H1 (cell line): ENCODE results near the gene LEPR. TPM values are rescaled to one million over a fixed set of nuclear protein-coding genes. Genes with fewer than 3 reads are reported as not detected.

Experiments
- CTCF ChIA-PET: fragments of 300-600 bp; sonication (Branson Sonifier 250); formaldehyde crosslinking; loops from one replicate; lab custom pipeline; 2021; ENCODE audit not compliant: partially characterized antibody; lab: Charles Lee
- POLR2A ChIA-PET: fragments of 300-600 bp; sonication (Branson Sonifier 250); formaldehyde crosslinking; loops from one replicate; lab custom pipeline; 2021; ENCODE audit warnings: inconsistent platforms; ENCODE audit not compliant: partially characterized antibody; lab: Charles Lee
- DNase-seq, 2 experiments: peaks; one replicate each; pipeline versions ENCODE4 v3.0.0 to v3.0.0-alpha.2; 2010 to 2022; ENCODE audit warnings: low spot score in 2 of 2, low read depth in 1 of 2, mixed read lengths in 1 of 2
- FAIRE-seq: peaks from 2 replicates; lab custom pipeline; 2011; peaks lifted over from hg19 to GRCh38; lab: Jason Lieb, UNC
- H2AFZ ChIP-seq: 2 replicates; pipeline ENCODE4 v1.8.1; 2012; ENCODE audit warnings: low read length, inconsistent platforms
- H2AK5ac ChIP-seq: 2 replicates; pipeline ENCODE4 v1.6.1; 2013; ENCODE audit warnings: low read depth, low read length
- H2BK120ac ChIP-seq: replicated peaks from 2 replicates; pipeline ENCODE3; 2013; ENCODE audit warnings: low read depth, low read length, inconsistent platforms
- H2BK12ac ChIP-seq: 2 replicates; pipeline ENCODE4 v1.6.1; 2013; ENCODE audit warnings: low read depth, low read length
- H2BK15ac ChIP-seq: 2 replicates; pipeline ENCODE4 v1.6.1; 2013; ENCODE audit warnings: low read length
- H2BK20ac ChIP-seq: 2 replicates; pipeline ENCODE4 v1.6.1; 2013; ENCODE audit warnings: low read length
- H2BK5ac ChIP-seq: 2 replicates; pipeline ENCODE4 v1.6.1; 2013; ENCODE audit warnings: low read depth, low read length
- H3K14ac ChIP-seq: 2 replicates; pipeline ENCODE4 v1.6.1; 2013; ENCODE audit warnings: inconsistent platforms; ENCODE audit not compliant: insufficient read length
- H3K18ac ChIP-seq: 2 replicates; pipeline ENCODE4 v1.6.1; 2013; ENCODE audit warnings: low read length; ENCODE audit errors: extremely low read depth
- H3K23ac ChIP-seq: 2 replicates; pipeline ENCODE4 v1.6.1; 2013; ENCODE audit warnings: inconsistent platforms; ENCODE audit not compliant: insufficient read length
- H3K23me2 ChIP-seq: 2 replicates; pipeline ENCODE4 v1.6.1; 2013; ENCODE audit warnings: low read depth, low read length
- H3K27ac ChIP-seq: 2 replicates; pipeline ENCODE4 v1.6.1; 2011; ENCODE audit warnings: low read depth, low read length, inconsistent platforms
- H3K27me3 ChIP-seq, 4 experiments: replicated peaks in 1 of 4; 1 replicate in 1 of 4; 2 replicates in 3 of 4; pipeline versions ENCODE4 v1.6.1 to v1.8.1; 2011 to 2013; ENCODE audit warnings: low read length in 3 of 4, mild to moderate bottlenecking in 3 of 4, inconsistent platforms in 2 of 4, mixed read lengths in 2 of 4, moderate library complexity in 1 of 4; ENCODE audit not compliant: control insufficient read depth in 3 of 4, insufficient read depth in 3 of 4; ENCODE audit errors: extremely low read depth in 1 of 4
- H3K36me3 ChIP-seq, 4 experiments: 2 replicates each; pipeline versions ENCODE4 v1.6.1 to v1.8.1; 2011 to 2013; ENCODE audit warnings: mild to moderate bottlenecking in 4 of 4, low read length in 3 of 4, moderate library complexity in 2 of 4, control low read depth in 1 of 4, inconsistent platforms in 1 of 4; ENCODE audit not compliant: insufficient read depth in 4 of 4, control insufficient read depth in 2 of 4
- H3K4ac ChIP-seq: replicated peaks from 2 replicates; pipeline ENCODE3; 2013; ENCODE audit warnings: low read length, low read depth, mixed read lengths, inconsistent platforms; ENCODE audit not compliant: insufficient read length
- H3K4me1 ChIP-seq, 4 experiments: replicated peaks in 1 of 4; 1 replicate in 1 of 4; 2 replicates in 3 of 4; pipeline versions ENCODE4 v1.6.1 to v1.8.1; 2011 to 2013; ENCODE audit warnings: low read length in 3 of 4, inconsistent platforms in 2 of 4, mixed read lengths in 1 of 4; ENCODE audit not compliant: insufficient read depth in 4 of 4, control insufficient read depth in 3 of 4
- H3K4me2 ChIP-seq, 2 experiments: 2 replicates each; pipeline versions ENCODE4 v1.6.1 to v1.8.1; 2011 to 2013; ENCODE audit warnings: low read depth in 2 of 2, low read length in 2 of 2, control low read depth in 1 of 2, inconsistent platforms in 1 of 2, mild to moderate bottlenecking in 1 of 2; ENCODE audit not compliant: insufficient read depth in 1 of 2
- H3K4me3 ChIP-seq, 4 experiments: fragments of 200-600, 300-600 bp in 1 of 4; sonication (generic), shearing (Covaris generic), sonication (Bioruptor Twin) in 1 of 4; 2 replicates each; pipeline versions ENCODE4 v1.5.1 to v1.8.1; 2011 to 2016; ENCODE audit warnings: low read length in 4 of 4, low read depth in 3 of 4, control low read depth in 2 of 4, inconsistent platforms in 2 of 4, mild to moderate bottlenecking in 2 of 4, mixed read lengths in 1 of 4, moderate library complexity in 1 of 4; ENCODE audit not compliant: insufficient read depth in 2 of 4; ENCODE audit errors: extremely low read depth in 1 of 4
- H3K56ac ChIP-seq: replicated peaks from 2 replicates; pipeline ENCODE3; 2013; ENCODE audit warnings: low read depth, mild to moderate bottlenecking, mixed read lengths, low read length, inconsistent platforms; ENCODE audit not compliant: insufficient read length
- H3K79me1 ChIP-seq: 2 replicates; pipeline ENCODE4 v1.6.1; 2013; ENCODE audit warnings: low read depth, low read length, control low read depth
- H3K79me2 ChIP-seq, 2 experiments: 2 replicates each; pipeline versions ENCODE4 v1.6.1 to v1.8.1; 2012 to 2013; ENCODE audit warnings: low read length in 2 of 2, mild to moderate bottlenecking in 2 of 2, inconsistent platforms in 1 of 2; ENCODE audit not compliant: insufficient read depth in 2 of 2, control insufficient read depth in 1 of 2
- H3K9ac ChIP-seq, 4 experiments: replicated peaks in 1 of 4; 1 replicate in 1 of 4; 2 replicates in 3 of 4; pipeline versions ENCODE4 v1.6.1 to v1.8.1; 2011 to 2013; ENCODE audit warnings: low read depth in 3 of 4, low read length in 3 of 4, control low read depth in 2 of 4, mild to moderate bottlenecking in 2 of 4, moderate library complexity in 2 of 4, inconsistent platforms in 1 of 4; ENCODE audit errors: extremely low read depth in 1 of 4
- H3K9me3 ChIP-seq, 2 experiments: 2 replicates each; pipeline versions ENCODE4 v1.6.1 to v1.8.1; 2012 to 2013; ENCODE audit warnings: mild to moderate bottlenecking in 2 of 2, moderate library complexity in 2 of 2, control low read depth in 1 of 2, inconsistent platforms in 1 of 2, low read depth in 1 of 2, low read length in 1 of 2, mixed read lengths in 1 of 2; ENCODE audit not compliant: insufficient read depth in 2 of 2
- H4K20me1 ChIP-seq, 2 experiments: replicated peaks in 1 of 2; 2 replicates each; pipeline versions ENCODE3 to v1.8.1; 2011 to 2013; ENCODE audit warnings: inconsistent platforms in 2 of 2, low read length in 2 of 2, mild to moderate bottlenecking in 1 of 2; ENCODE audit not compliant: insufficient read depth in 2 of 2, control insufficient read depth in 1 of 2
- H4K5ac ChIP-seq: 2 replicates; pipeline ENCODE4 v1.6.1; 2013; ENCODE audit warnings: low read length, low read depth, mixed read lengths, inconsistent platforms; ENCODE audit not compliant: insufficient read length
- H4K8ac ChIP-seq: 2 replicates; pipeline ENCODE4 v1.8.0; 2013; ENCODE audit warnings: mild to moderate bottlenecking, moderate library complexity, low read length, inconsistent platforms; ENCODE audit not compliant: insufficient read depth; ENCODE audit errors: extremely low read depth
- H4K91ac ChIP-seq: replicated peaks from 2 replicates; pipeline ENCODE3; 2013; ENCODE audit warnings: low read length, mixed read lengths, inconsistent platforms; ENCODE audit not compliant: insufficient read length
- BACH1 ChIP-seq: IDR thresholded peaks from 2 replicates; pipeline ENCODE4 v1.6.1; 2012; ENCODE audit warnings: low read length, improper control_type of control experiment
- TAF7 ChIP-seq: optimal IDR thresholded peaks from 2 replicates; pipeline ENCODE3; 2011; ENCODE audit warnings: low read depth, mild to moderate bottlenecking, inconsistent platforms, low read length, moderate library complexity, borderline replicate concordance
- TBP ChIP-seq: IDR thresholded peaks from 2 replicates; pipeline ENCODE4 v1.6.1; 2011; ENCODE audit warnings: low read depth, low read length, improper control_type of control experiment
- WGBS, 2 experiments: shearing (Covaris generic) in 1 of 2; methylation state at CpG; one replicate each; pipeline versions ENCODE4 v1.1.6 to v1.1.7; 2013 to 2015; ENCODE audit warnings: low lambda C conversion rate in 2 of 2, mixed read lengths in 2 of 2, inconsistent platforms in 1 of 2, low coverage in 1 of 2, missing lambda C conversion rate in 1 of 2; ENCODE audit not compliant: insufficient replicate concordance in 2 of 2, insufficient coverage in 1 of 2, insufficient read length in 1 of 2; ENCODE audit errors: extremely low coverage in 1 of 2, missing lambda C conversion rate in 1 of 2; 5-methylcytosine and 5-hydroxymethylcytosine counted together
- polyA plus RNA-seq, 7 experiments: library from polyadenylated mRNA; depleted of rRNA in 3 of 7; stranded (reverse) in 5 of 7; unstranded in 2 of 7; fragments of >200 nt in 5 of 7; fragments of 200-250 nt in 2 of 7; gene quantifications; 1 replicate in 5 of 7; 2 replicates in 1 of 7; 4 replicates in 1 of 7; pipeline versions ENCODE4 v1.2.1 to v1.2.3, GENCODE V29; 2011 to 2013; ENCODE audit warnings: missing spikeins in 2 of 7, mixed read lengths in 2 of 7
- total RNA-seq: library from RNA; stranded (reverse); fragmentation: NEBNext Ultra II Directional; extraction: Animal tissue kit (Norgen Biotek cat#: 25700); gene quantifications from 2 replicates; pipeline ENCODE4 v1.2.1, GENCODE V29; 2021

Gene LEPR
- total and polyA plus RNA-seq, 2 of the 8 experiments (the other 6 are each of a cell fraction or from before 2014, with no cell fraction given) = 1.3 to 3.9 TPM

DNA sequence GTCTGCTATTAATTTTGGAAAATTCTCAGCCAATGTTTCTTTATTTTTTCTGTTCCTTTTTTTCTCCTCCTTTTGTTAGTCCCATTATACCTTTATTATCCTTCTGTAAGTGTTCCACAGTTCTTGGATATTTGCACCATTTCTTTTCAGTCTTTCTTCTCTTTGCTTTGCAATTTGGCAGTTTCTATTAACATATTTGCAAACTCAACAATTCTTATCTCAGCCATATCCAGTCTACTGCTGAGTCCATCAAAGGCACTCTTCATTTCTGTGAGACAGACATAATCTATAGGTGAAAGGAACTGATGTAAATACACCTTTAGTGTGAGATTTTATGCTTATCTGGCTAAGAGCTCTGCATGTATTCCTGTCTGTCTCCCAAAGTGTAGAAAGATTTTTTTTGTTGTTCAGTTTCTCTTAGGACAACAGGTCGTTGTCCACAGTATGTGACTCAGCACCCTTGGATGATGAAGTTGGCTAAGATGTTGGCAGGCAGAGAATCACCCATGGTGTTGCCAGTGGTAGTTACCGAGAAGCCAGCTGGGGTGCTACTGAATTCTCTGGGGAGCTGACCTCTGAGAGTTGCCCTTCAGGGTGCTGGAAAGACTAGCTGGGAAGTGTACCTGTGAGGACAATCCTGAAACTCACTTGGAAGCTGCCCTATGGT, 38.4 kb downstream of the LEPR start:
- 0 out of 2 replicates have a peak overlapping the region, but pooled peaks have one; percentile 75 for H2BK12ac ChIP-seq
- H3K18ac ChIP-seq = no peak overlapping the region
- no peaks in the 10 kb centered on the region for H3K36me3 ChIP-seq
- no peak overlapping the region for H3K4ac ChIP-seq
- no peak overlapping the region for H2BK5ac ChIP-seq
- H2BK20ac ChIP-seq = no peak overlapping the region
- WGBS, 2 experiments = 80% methylated on average over 2 of the region's 2 CpGs; no CpG with 5 or more reads in 1 of the 2 experiments
- H3K27ac ChIP-seq = no peak overlapping the region
- H3K56ac ChIP-seq = no peak overlapping the region
- peaks cover 2 to 3% of the 10 kb centered on the region in 2 experiments; a peak in 2 of 4 replicates for H3K9me3 ChIP-seq
- no peaks in the 10 kb centered on the region for H3K27me3 ChIP-seq
- no peak overlapping the region for H4K91ac ChIP-seq
- no peak overlapping the region for H2BK120ac ChIP-seq
- H3K9ac ChIP-seq = no peak overlapping the region
- H3K4me3 ChIP-seq = no peak overlapping the region
- CTCF ChIA-PET = interaction anchor here (0.5 to 3.6 kb wide), 44 partner anchors 10 to 430 kb away, joined by 3 to 58 read pairs (median 4); partner anchors contain the start of genes DNAJC6, LEPR and LEPROT
- TF ChIP-seq TAF7 = no peak
- no peak for TF ChIP-seq BACH1
- TF ChIP-seq TBP = no peak
- FAIRE-seq (no peak), DNase-seq (no peak)
- H2BK15ac ChIP-seq = no peak overlapping the region
- no peak overlapping the region for H3K14ac ChIP-seq
- H3K23me2 ChIP-seq = no peaks in the 10 kb centered on the region
- no peak overlapping the region for H3K23ac ChIP-seq
- H4K8ac ChIP-seq = no peak overlapping the region
- H2AK5ac ChIP-seq = no peak overlapping the region
- peaks cover 0 to 4% (median 1%) of the 10 kb centered on the region in 4 experiments; a peak in 2 of 7 replicates for H3K4me1 ChIP-seq
- H2AFZ ChIP-seq = no peak overlapping the region
- POLR2A ChIA-PET = interaction anchor here (1.5 kb wide), 1 partner anchor 26 kb away, joined by 3 read pairs; no protein-coding TSS in a partner anchor
- no peaks in the 10 kb centered on the region for H3K79me1 ChIP-seq
- H4K20me1 ChIP-seq = no peaks in the 10 kb centered on the region
- no peak overlapping the region for H3K4me2 ChIP-seq
- no peaks in the 10 kb centered on the region for H3K79me2 ChIP-seq
- no peak overlapping the region for H4K5ac ChIP-seq
